ENCODE data around the gene POLR2H. TPM values are rescaled to one million over a fixed set of nuclear protein-coding genes. Genes with fewer than 3 reads are reported as not detected.

POLR2H gene
- total RNA-seq, 4 donors from 2014 or later, result 65.1 to 181 (median 95.3) TPM

DNA sequence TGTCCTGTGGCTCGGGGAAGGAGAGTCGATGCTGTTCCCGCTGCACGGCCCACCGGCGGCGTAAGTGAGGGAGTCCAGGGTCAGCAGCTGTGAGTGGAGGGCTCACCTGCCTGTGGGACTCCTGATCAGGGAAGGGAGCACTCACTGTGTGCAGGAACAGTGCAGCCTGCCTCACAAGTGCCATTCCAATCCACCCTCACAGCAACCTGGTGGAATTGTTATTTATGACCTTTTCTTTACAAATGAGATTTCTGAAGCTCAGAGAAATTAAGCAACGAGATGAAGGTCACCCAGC is 27.4 kb downstream of the POLR2H start:
- WGBS, 2 donors, result 77 to 79% methylated on average over 8 of the region's 8 CpGs
- H3K4me1 ChIP-seq, result no peaks in the 10 kb centered on the region
- H3K4me3 ChIP-seq, result no peak overlapping the region
- TF ChIP-seq, protein P1, sequence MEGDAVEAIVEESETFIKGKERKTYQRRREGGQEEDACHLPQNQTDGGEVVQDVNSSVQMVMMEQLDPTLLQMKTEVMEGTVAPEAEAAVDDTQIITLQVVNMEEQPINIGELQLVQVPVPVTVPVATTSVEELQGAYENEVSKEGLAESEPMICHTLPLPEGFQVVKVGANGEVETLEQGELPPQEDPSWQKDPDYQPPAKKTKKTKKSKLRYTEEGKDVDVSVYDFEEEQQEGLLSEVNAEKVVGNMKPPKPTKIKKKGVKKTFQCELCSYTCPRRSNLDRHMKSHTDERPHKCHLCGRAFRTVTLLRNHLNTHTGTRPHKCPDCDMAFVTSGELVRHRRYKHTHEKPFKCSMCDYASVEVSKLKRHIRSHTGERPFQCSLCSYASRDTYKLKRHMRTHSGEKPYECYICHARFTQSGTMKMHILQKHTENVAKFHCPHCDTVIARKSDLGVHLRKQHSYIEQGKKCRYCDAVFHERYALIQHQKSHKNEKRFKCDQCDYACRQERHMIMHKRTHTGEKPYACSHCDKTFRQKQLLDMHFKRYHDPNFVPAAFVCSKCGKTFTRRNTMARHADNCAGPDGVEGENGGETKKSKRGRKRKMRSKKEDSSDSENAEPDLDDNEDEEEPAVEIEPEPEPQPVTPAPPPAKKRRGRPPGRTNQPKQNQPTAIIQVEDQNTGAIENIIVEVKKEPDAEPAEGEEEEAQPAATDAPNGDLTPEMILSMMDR (IDR thresholded peaks at IDR 0.05), result no peak
- TF ChIP-seq EP300 (IDR thresholded peaks at IDR 0.05) (no peak), POLR2A (IDR thresholded peaks at IDR 0.05) (no peak)
- peaks cover 0 to 29% (median 0%) of the 10 kb centered on the region in 3 donors for H3K36me3 ChIP-seq
- H3K9me3 ChIP-seq, result no peaks in the 10 kb centered on the region
- H3K27me3 ChIP-seq, result no peaks in the 10 kb centered on the region
- no peak for DNase-seq (ENCODE audit: low spot score in 2 of 2)
- no peak overlapping the region for H3K27ac ChIP-seq

DNA sequence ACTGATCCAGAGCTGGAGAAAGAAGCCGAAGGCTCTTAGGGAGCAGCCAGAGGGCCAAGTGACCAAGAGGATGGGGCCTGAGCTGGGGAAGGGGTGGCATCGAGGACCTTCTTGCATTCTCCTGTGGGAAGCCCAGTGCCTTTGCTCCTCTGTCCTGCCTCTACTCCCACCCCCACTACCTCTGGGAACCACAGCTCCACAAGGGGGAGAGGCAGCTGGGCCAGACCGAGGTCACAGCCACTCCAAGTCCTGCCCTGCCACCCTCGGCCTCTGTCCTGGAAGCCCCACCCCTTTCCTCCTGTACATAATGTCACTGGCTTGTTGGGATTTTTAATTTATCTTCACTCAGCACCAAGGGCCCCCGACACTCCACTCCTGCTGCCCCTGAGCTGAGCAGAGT is 27.9 kb downstream of the POLR2H start:
- WGBS, 2 donors, result 46 to 53% methylated on average over 5 of the region's 5 CpGs
- no peak for DNase-seq (ENCODE audit: low spot score in 2 of 2)
- Histone ChIP-seq H3K9me3 (no peaks in the 10 kb centered on the region), H3K27ac (no peak overlapping the region), H3K36me3 (peaks cover 0 to 29% (median 0%) of the 10 kb centered on the region in 3 donors), H3K27me3 (no peaks in the 10 kb centered on the region), H3K4me1 (no peaks in the 10 kb centered on the region), H3K4me3 (no peak overlapping the region)
- TF ChIP-seq EP300 (IDR thresholded peaks at IDR 0.05) (no peak), POLR2A (IDR thresholded peaks at IDR 0.05) (no peak)
- TF ChIP-seq, protein P1 (IDR thresholded peaks at IDR 0.05), result no peak

DNA sequence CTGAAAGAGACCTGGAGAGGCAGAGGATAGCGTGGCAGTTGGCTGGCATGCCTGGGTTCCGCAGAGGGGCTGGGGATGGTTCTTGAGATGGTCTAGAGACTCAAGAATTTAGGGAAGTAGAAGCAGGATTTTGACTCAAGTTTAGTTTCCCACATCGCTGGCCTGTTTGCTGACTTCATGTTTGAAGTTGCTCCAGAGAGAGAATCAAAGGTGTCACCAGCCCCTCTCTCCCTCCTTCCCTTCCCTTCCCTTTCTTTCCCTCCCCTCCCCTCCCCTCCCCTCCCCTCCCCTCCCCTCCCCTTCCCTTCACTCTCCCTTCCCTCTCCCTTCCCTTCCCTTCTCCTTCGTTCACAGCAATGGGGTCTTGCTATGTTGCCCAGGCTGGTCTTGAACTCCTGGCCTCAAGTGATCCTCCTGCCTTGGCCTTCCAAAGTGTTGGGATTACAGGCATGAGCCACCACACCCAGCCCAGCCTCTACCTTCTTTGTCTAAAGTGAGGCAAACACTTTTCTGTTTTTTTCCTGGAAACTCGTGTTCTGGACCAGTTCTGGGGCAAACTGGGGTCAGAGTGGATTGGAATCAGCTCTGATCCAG is 28.5 kb downstream of the POLR2H start:
- Histone ChIP-seq H3K36me3 (peaks cover 0 to 29% (median 0%) of the 10 kb centered on the region in 3 donors), H3K9me3 (no peaks in the 10 kb centered on the region), H3K27me3 (no peaks in the 10 kb centered on the region), H3K4me3 (no peak overlapping the region), H3K4me1 (no peaks in the 10 kb centered on the region), H3K27ac (no peak overlapping the region)
- TF ChIP-seq POLR2A (IDR thresholded peaks at IDR 0.05) (no peak), EP300 (IDR thresholded peaks at IDR 0.05) (no peak)
- TF ChIP-seq, protein P1 (IDR thresholded peaks at IDR 0.05), result no peak
- WGBS, 2 donors, result 81 to 84% methylated on average over 5 of the region's 5 CpGs
- DNase-seq (ENCODE audit: low spot score in 2 of 2), result no peak

DNA sequence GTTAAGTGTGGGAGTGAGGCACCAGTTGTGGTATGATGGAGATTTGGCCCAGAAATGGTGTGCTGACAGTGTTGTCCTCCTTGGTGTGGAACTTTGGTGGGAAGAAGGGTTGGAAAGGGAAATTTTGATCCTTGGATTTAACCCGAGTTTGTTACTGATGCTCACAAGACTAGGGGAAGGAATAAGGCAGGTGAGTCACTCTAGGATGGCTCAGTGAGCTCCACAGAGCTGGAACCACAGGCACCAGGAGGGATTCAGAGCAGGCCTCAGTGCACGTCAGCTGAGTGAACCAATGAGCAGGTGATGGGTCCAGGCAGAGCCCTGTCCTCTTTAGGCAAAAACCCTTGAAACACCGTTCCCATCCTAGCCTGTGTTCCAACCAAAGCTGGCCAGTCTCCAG is 29.8 kb downstream of the POLR2H start:
- Histone ChIP-seq H3K9me3 (no peaks in the 10 kb centered on the region), H3K4me3 (no peak overlapping the region), H3K36me3 (peaks cover 0 to 22% (median 0%) of the 10 kb centered on the region in 3 donors), H3K27ac (no peak overlapping the region), H3K4me1 (no peaks in the 10 kb centered on the region), H3K27me3 (no peaks in the 10 kb centered on the region)
- WGBS, 2 donors, result 70 to 86% methylated on average over 3 of the region's 3 CpGs
- DNase-seq (ENCODE audit: low spot score in 2 of 2), result no peak
- no peak for TF ChIP-seq EP300 (IDR thresholded peaks at IDR 0.05)
- TF ChIP-seq POLR2A (IDR thresholded peaks at IDR 0.05), result no peak
- TF ChIP-seq, protein P1 (IDR thresholded peaks at IDR 0.05), result no peak

DNA sequence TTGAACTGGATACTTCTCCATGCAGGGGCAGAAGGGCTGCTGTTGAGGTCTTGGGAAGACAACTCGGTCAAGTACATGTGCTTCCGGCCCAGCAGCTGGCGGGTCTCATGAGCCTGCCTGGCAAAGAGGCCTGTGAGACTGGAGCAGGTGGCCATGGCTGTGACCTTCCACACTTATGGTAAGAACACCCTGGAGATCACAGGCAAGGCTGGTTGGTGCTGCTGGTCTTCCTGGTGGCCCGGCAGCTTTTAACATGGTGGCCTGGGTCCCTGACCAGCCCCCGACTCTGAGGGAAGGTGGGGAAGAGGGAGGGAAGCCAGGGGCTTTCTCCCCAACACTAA is 33.8 kb downstream of the POLR2H start:
- H3K4me1 ChIP-seq, result no peaks in the 10 kb centered on the region
- DNase-seq (ENCODE audit: low spot score in 2 of 2), result no peak
- H3K27ac ChIP-seq, result no peak overlapping the region
- H3K9me3 ChIP-seq, result no peaks in the 10 kb centered on the region
- H3K27me3 ChIP-seq, result peaks cover 0 to 3% of the 10 kb centered on the region in 2 donors
- TF ChIP-seq EP300 (IDR thresholded peaks at IDR 0.05), result no peak
- TF ChIP-seq POLR2A (IDR thresholded peaks at IDR 0.05), result no peak
- TF ChIP-seq, protein P1 (IDR thresholded peaks at IDR 0.05), result no peak
- no peak overlapping the region for H3K4me3 ChIP-seq
- no peaks in the 10 kb centered on the region for H3K36me3 ChIP-seq
- whole genome bisulfite sequencing, 2 donors, result 81 to 83% methylated on average over 5 of the region's 5 CpGs

Data from tibial nerve (tissue), 4 donors.